HG02970 (cell line): ENCODE data around the gene HDAC4.

ENCODE experiments used
- ATAC-seq: cut with Tn5 transposase; IDR thresholded peaks from one replicate; pipeline ENCODE4 v1.9.1; 2021; ENCODE audit warnings: mild to moderate bottlenecking, moderate library complexity, moderate number of reproducible peaks; ENCODE audit not compliant: unreplicated experiment, low FRiP score

HDAC4 gene

GRCh38 chr2:239300871-239301735, 99.7 kb downstream of the HDAC4 start:
- ATAC-seq = no peak

DNA sequence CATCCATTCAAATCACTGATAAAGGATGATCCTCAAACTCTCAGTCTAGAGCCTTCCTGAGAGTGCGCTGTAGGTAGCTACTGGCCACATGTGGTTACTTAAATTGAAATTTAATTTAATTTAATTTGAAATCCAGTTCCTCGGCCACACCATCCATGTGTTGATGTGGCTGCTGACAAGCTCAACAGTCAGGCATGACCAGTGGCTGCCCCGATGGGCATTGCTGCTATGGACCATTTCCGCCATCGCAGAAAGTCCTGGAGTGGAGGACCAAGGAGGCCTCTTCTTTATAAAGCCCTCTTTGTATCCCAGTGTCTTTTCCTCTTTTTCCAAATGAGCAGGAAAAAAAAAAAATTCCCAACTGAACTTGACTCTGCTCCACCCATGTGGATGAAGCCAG, 100.6 kb downstream of the HDAC4 start:
- ATAC-seq = no peak

GRCh38 chr2:239299218-239299939, 101.4 kb downstream of the HDAC4 start:
- ATAC-seq = no peak

- no peak for ATAC-seq
These were observed 102.6 kb downstream of the HDAC4 start for GRCh38 chr2:239298116-239298804.

DNA sequence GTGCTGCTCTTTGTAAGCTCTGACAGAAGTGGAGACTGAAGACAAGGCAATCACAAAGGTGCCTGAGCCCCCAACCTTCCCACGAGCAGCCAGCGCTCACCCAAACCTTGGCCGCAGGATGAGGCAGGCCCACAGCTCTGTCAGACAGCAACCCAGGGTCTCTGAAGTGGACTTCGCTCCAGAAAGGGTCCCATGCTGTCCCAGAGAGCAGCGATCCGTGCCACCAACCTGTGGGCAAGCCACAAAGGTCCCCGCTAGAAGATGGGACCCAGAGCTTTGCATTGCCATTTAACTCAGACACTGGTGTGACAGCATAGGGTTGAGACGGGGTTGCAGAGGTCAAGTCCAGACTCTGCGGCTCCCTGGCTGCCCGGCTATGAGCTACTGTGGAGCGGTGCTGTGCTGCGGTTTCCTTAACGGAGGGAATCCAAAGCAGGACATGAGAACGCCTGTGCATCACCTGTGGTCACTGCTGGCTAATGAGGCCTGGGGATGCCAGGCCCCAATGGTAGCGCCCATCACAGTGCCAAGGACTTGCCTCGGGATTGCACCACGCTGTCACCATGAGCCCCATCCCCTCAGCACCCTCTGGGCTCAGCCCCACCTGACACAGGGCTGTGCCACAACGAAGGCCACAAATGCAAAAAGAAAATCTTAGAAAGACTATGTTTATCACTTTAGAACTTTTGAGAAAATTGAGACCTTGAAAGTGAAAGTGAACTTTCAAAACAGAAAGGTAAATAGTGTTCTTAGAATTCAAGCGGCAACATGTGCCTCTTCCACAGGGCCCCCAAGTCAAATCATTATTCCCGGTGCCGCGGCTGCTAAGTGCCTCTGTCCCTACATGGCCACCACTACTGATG, 103.4 kb downstream of the HDAC4 start:
- ATAC-seq = no peak

- no peak for ATAC-seq
These were observed 104.5 kb downstream of the HDAC4 start for GRCh38 chr2:239296020-239296932.

GRCh38 chr2:239295377-239296019, 105.3 kb downstream of the HDAC4 start:
- no peak for ATAC-seq

DNA sequence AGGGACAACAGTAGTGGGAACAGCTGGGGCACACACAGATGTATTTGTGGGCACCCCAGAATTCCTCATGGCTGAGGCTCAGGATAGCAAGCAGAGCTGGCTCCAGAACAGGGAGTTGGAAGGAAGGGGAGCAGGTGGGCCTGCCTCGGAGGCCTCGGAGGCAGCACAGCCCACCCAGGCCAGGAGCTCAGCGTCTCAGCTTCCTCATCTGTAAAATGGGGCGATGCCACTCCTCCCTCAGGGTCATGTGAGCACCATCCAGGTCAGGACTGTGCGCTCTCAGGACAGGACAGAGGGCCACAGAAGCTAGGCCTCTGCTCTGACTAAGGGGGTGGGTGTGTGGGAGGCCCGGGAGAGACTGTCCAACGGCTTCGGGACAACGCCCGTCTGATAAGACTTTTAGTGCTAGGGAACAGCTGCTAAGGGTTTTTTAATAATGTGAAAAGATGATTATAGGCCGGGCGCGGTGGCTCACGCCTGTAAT, 106.2 kb downstream of the HDAC4 start:
- no peak for ATAC-seq

DNA sequence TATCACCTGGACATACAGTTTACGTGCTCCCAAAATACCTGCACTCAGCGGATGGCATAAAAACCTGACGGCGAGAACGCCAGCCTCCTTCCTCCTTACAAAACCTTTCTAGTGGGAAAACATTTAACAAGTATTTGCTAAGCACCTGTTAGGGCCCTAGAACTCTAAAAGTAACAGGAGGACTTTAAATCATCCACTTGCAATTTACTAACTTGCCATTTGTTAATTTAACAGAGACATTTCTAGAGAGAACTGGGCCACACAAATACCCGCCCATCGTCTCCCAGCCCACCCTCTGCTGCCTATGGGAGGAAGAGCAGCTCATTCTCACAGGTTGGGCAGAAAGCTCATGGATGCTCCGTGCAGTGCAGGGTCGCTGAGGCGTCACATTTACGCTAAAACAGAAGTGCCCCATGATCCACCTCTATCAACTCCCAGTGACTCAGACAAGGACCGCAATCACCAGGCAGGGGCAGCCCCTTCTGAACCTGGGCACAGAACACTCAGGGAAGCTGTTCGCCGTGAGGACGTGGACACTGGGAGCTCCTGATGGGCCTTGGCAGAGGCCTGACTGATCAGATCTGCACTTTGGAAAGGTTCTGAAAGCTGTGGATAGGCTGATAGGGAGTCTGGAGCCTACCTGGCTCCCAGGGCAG, 106.9 kb downstream of the HDAC4 start:
- ATAC-seq = no peak

- ATAC-seq = no peak
These were observed 107.7 kb downstream of the HDAC4 start for GRCh38 chr2:239292959-239293774.

GRCh38 chr2:239292531-239292930, 108.3 kb downstream of the HDAC4 start:
- no peak for ATAC-seq

DNA sequence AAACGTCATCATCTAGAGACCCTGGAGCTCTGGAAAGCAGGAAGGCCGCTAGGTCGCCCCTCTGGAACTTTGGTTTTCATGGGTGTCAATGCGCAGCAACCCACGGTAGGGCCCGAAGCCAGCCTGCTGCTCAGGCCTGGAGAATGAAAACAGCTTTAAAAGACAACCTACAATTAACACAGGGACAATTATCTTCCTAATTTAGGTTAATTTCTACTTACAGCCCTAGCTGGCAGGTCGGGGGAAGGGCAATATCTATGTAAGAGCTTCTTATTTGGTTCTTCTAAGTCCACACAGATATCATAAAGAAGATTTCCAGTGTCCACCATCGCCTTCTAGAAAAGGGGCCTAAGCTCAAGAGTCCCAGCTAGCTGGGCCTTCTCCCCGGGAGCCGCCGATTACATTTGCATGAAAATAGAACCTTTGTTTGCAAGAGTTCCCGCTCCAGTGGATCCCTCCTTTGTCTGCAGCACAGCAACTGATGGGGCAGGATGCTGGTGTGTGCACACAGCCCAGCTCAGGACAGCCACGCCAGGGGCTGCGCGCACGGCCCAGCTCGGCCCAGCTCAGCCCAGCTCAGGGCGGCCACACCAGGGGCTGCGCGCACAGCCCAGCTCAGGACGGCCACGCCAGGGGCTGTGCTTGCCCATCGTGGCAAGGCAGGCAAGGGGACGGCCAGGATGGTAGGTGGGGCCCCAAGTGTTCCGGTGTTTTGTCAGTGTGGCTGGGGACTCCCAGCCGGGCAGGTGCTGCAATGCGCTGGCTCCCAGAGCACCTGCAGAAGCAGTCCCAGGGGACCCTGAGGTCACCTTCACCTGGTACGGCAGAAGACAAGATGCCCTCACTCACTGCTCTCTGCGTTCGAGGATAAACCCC, 109.1 kb downstream of the HDAC4 start:
- no peak for ATAC-seq

DNA sequence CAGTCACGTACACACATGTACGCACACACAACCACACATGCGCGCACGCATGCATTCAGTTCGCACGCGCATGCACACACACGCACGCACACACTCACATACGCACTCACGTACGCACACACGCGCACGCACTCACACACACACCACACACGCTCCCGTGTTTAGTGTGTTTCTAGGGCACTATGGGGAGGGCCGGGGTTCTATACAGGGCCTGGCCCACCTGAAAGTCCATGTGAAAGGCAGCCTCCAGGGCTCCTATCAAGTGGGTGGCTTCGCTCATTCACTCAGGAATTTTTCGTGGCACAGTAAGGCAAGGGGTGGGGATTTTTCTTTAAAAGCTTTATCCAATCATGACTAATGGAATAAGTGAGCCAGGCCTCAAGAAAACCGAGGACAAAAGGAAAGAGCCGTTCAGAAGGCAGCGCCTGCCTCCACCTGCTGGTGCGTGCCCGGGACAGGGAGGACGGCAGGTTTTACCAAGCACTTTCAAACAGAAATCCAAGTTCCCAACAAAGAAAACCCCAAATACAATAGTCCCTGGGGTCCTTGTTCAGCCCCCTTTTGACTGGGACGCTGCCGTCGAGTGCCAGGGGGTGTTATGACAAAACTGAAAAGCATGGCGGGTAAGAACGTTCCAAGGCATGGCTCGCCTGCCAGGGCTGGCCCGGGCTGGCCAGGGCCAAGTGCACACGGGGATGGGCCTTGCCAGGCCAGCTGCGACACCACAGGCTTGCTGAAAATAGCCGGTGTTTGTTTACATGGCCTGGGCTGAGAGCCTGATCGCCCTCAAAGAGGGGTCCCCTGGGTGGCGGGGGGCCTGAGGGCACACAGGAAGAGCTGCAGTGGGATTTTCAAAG, 110.0 kb downstream of the HDAC4 start:
- no peak for ATAC-seq

GRCh38 chr2:239289545-239289944, 111.3 kb downstream of the HDAC4 start:
- no peak for ATAC-seq

DNA sequence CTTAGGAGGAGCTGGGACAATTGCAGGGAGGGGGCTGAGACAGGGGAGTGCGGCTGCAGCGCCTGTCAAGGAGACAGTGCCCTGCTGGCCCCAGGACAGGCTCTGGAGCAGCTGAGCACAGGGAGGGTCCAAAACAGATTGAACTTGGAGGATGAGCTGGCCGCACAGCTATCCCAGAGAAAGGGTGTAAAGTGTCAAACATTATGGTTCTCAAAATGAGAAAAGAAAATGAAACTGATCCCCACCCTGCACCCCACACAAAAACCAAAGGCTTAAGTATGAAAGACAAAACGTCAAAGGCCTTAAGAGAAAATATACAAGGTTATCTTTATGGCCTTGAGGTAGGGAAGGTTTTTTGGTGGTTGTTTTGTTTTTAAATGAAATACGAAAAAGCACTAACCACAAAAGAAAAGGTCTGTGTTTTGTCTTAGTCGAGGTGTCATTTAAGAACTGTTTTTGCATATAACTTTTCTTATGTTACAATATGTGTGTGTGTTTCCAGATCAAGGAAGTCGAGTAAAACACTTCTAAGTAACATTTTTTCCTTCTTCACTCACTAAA, 111.8 kb downstream of the HDAC4 start:
- no peak for ATAC-seq
